A549 (cell line): ENCODE measurements around the gene BET1L. TPM values are rescaled to one million over a fixed set of nuclear protein-coding genes. Genes with fewer than 3 reads are reported as not detected.

Experiments
- ATAC-seq, 2 experiments: fragments of 200-7000 bp in 1 of 2; fragments of >200 bp in 1 of 2; cut with Nextera tagmentation in 1 of 2; cut with Tn5 transposase in 1 of 2; 3 replicates each; pipeline versions ENCODE4 v1.8.0 to v1.9.1; 2018 to 2020; ENCODE audit warnings: mild to moderate bottlenecking in 1 of 2, moderate library complexity in 1 of 2
- CTCF ChIA-PET: fragments of 300-600 bp; sonication (Branson Sonifier 250); formaldehyde crosslinking; extraction: SDS; loops from one replicate; lab custom pipeline; 2021; ENCODE audit warnings: antibody characterized with exemption, inconsistent platforms; lab: Yijun Ruan, JAX
- POLR2A ChIA-PET: fragments of 350-600 bp; formaldehyde crosslinking; extraction: SDS; loops from one replicate; lab custom pipeline; 2021; ENCODE audit warnings: antibody characterized with exemption, inconsistent platforms; lab: Yijun Ruan, JAX
- DNase-seq, 2 experiments: peaks; one replicate each; pipeline versions ENCODE4 v3.0.0 to v3.0.0-alpha.2; 2011 to 2016; ENCODE audit warnings: low read depth in 1 of 2, low spot score in 1 of 2
- FAIRE-seq: peaks from 2 replicates; lab custom pipeline; 2011; peaks lifted over from hg19 to GRCh38; lab: Jason Lieb, UNC
- H3K27ac ChIP-seq, 2 experiments: fragments of >200 bp; sonication (Bioruptor Twin); formaldehyde crosslinking; 3 replicates each; pipeline ENCODE4 v1.5.1; 2016 to 2017
- H3K4me1 ChIP-seq: fragments of >200 bp; sonication (Bioruptor Twin); formaldehyde crosslinking; 3 replicates; pipeline ENCODE4 v1.6.1; 2016
- H3K4me2 ChIP-seq: fragments of >200 bp; sonication (Bioruptor Twin); formaldehyde crosslinking; 3 replicates; pipeline ENCODE4 v1.6.1; 2016
- H3K4me3 ChIP-seq: fragments of >200 bp; sonication (Bioruptor Twin); formaldehyde crosslinking; 3 replicates; pipeline ENCODE4 v1.5.1; 2016
- H3K9me3 ChIP-seq: fragments of >200 bp; sonication (Bioruptor Twin); formaldehyde crosslinking; 3 replicates; pipeline ENCODE4 v1.6.1; 2016
- BHLHE40 ChIP-seq: IDR thresholded peaks from 2 replicates; pipeline ENCODE4 v1.6.1; 2012; ENCODE audit warnings: low read depth, low read length, inconsistent platforms
- CHD2 ChIP-seq: fragments of 150-350 bp; IDR thresholded peaks from 2 replicates; pipeline ENCODE4 v1.6.1; 2014; ENCODE audit warnings: low read length; ENCODE audit not compliant: partially characterized antibody
- CHD4 ChIP-seq: fragments of 200-600 bp; sonication (generic); IDR thresholded peaks from 2 replicates; pipeline ENCODE4 v1.6.1; 2016; ENCODE audit warnings: antibody characterized with exemption, mild to moderate bottlenecking, borderline replicate concordance
- EHF ChIP-seq: fragments of 250-450 bp; sonication (Bioruptor Pico); IDR thresholded peaks from 2 replicates; pipeline ENCODE4 v1.5.0; 2020; ENCODE audit warnings: mild to moderate bottlenecking
- ESRRA ChIP-seq: fragments of 150-350 bp; IDR thresholded peaks from 2 replicates; pipeline ENCODE4 v1.6.1; 2014; ENCODE audit warnings: mild to moderate bottlenecking, low read length, borderline replicate concordance
- FOSL2 ChIP-seq, 2 experiments: fragments of 450-650 bp in 1 of 2; fragments of >200 bp in 1 of 2; sonication (Bioruptor Twin) in 1 of 2; formaldehyde crosslinking; IDR thresholded peaks; 2 replicates each; pipeline versions ENCODE4 v1.5.0 to v1.6.1; 2016 to 2020; ENCODE audit warnings: mild to moderate bottlenecking in 1 of 2, moderate library complexity in 1 of 2
- FOXS1 ChIP-seq: fragments of 250-450 bp; sonication (Bioruptor Pico); IDR thresholded peaks from 2 replicates; pipeline ENCODE4 v1.5.0; 2020; ENCODE audit warnings: mild to moderate bottlenecking, moderate library complexity
- GATA3 ChIP-seq: IDR thresholded peaks from 2 replicates; pipeline ENCODE4 v1.6.1; 2012; ENCODE audit warnings: borderline replicate concordance
- HEYL ChIP-seq: fragments of 250-450 bp; sonication (Bioruptor Pico); IDR thresholded peaks from 2 replicates; pipeline ENCODE4 v1.8.0; 2021; ENCODE audit warnings: mild to moderate bottlenecking, moderate library complexity
- HOXB5 ChIP-seq: fragments of 250-450 bp; sonication (Bioruptor Pico); IDR thresholded peaks from 2 replicates; pipeline ENCODE4 v1.5.0; 2020; ENCODE audit warnings: mild to moderate bottlenecking, moderate library complexity
- JUN ChIP-seq, 2 experiments: fragments of >200 bp; sonication (Bioruptor Twin); formaldehyde crosslinking; IDR thresholded peaks; 2 replicates in 1 of 2; 3 replicates in 1 of 2; pipeline ENCODE4 v1.6.1; 2016 to 2017
- KDM1A ChIP-seq: fragments of 200-600 bp; sonication (generic); IDR thresholded peaks from 2 replicates; pipeline ENCODE4 v1.6.1; 2016; ENCODE audit warnings: low read depth, mild to moderate bottlenecking
- MAFK ChIP-seq: fragments of 450-650 bp; IDR thresholded peaks from 2 replicates; pipeline ENCODE4 v1.6.1; 2014; ENCODE audit not compliant: partially characterized antibody
- NFE2L2 ChIP-seq: fragments of 150-350 bp; conservative IDR thresholded peaks from 2 replicates; pipeline ENCODE4 v1.6.1; 2014; ENCODE audit warnings: low read length
- NR3C1 ChIP-seq: fragments of >200 bp; sonication (Bioruptor Twin); formaldehyde crosslinking; IDR thresholded peaks from 3 replicates; pipeline ENCODE4 v1.6.1; 2017
- POLR2A ChIP-seq: IDR thresholded peaks from 2 replicates; pipeline ENCODE4 v1.6.1; 2012; ENCODE audit warnings: mild to moderate bottlenecking, low read length
- POLR2AphosphoS2 ChIP-seq: conservative IDR thresholded peaks from 2 replicates; pipeline ENCODE4 v1.6.1; 2012; ENCODE audit warnings: low read length, improper control_type of control experiment, inconsistent platforms
- RCOR1 ChIP-seq: fragments of 150-350 bp; IDR thresholded peaks from 2 replicates; pipeline ENCODE4 v1.6.1; 2014; ENCODE audit warnings: antibody characterized with exemption, low read length, low read depth
- ZC3H11A ChIP-seq: fragments of 450-650 bp; IDR thresholded peaks from 2 replicates; pipeline ENCODE4 v1.6.1; 2014; ENCODE audit warnings: antibody characterized with exemption, mild to moderate bottlenecking
- ZNF302 ChIP-seq: fragments of 250-450 bp; sonication (Bioruptor Pico); IDR thresholded peaks from 2 replicates; pipeline ENCODE4 v1.9.0; 2021; ENCODE audit warnings: inconsistent platforms, mild to moderate bottlenecking, moderate library complexity
- ZSCAN20 ChIP-seq: fragments of 250-450 bp; sonication (Bioruptor Pico); IDR thresholded peaks from 2 replicates; pipeline ENCODE4 v1.8.0; 2022; ENCODE audit warnings: mild to moderate bottlenecking, moderate library complexity
- WGBS: methylation state at CpG from one replicate; pipeline ENCODE4 v1.1.6; 2017; ENCODE audit errors: missing lambda C conversion rate; 5-methylcytosine and 5-hydroxymethylcytosine counted together
- polyA plus RNA-seq, 4 experiments: library from polyadenylated mRNA; depleted of rRNA in 3 of 4; stranded (reverse); fragments of >200 nt; fragmentation: RNase III in 1 of 4; extraction: RNeasy Plus Mini Kit Qiagen cat#74134 plus additional on column Dnase treatment in 1 of 4; gene quantifications; 2 replicates in 3 of 4; 3 replicates in 1 of 4; pipeline ENCODE4 v1.2.3, GENCODE V29; 2011 to 2017
- TF ChIP-seq, protein P1 (sequence below): fragments of 250-450 bp; sonication (Bioruptor Pico); IDR thresholded peaks from 2 replicates; pipeline ENCODE4 v1.5.0; 2020; ENCODE audit warnings: low read depth, mild to moderate bottlenecking, moderate library complexity
- TF ChIP-seq, protein P2 (sequence below): IDR thresholded peaks from 2 replicates; pipeline ENCODE4 v1.6.1; 2012
- TF ChIP-seq, protein P3 (sequence below): fragments of 200-600 bp; sonication (generic); IDR thresholded peaks from 2 replicates; pipeline ENCODE4 v1.6.1; 2016; ENCODE audit warnings: antibody characterized with exemption, mild to moderate bottlenecking, moderate library complexity

Gene BET1L
- polyA plus RNA-seq, 2 of the 4 experiments (the other 2 are of a cell fraction) = 28.5 to 44.5 TPM

DNA sequence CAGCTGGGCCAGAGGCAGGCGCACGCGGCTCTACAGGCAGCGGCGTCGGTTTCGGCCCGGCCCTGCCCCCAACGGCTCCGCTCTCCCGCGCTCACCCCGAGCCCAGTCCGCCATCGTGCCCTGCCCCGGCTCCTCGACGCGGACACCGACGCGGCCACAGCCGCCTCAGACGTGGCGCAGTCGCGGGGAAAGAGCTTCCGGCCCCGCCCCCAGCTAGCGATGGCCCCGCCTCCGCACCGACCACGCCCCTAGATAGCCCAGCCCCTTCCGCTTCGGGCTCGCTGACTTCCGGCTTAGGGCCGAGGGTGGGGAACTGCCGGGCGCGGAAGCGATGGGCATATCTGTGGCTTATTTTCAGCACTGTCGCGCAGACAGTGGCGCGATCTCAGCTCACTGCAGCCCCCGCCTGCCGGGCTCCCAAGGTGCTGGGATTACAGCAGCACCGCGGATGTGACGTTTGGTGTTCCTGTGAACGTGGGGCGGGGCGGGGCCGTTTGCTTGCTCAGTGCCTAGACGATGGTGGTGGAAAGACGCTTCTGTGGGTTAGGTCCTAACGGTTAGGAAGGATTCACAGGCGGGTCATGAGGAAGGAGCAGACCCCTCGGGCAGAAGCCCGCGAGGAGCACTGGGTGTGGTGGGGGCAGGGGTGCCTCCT lies at the start of gene BET1L, which contains the start of gene RIC8A (continued):
- no peak for TF ChIP-seq KDM1A
- peak; percentile 11 for TF ChIP-seq MAFK
- TF ChIP-seq, protein P1, sequence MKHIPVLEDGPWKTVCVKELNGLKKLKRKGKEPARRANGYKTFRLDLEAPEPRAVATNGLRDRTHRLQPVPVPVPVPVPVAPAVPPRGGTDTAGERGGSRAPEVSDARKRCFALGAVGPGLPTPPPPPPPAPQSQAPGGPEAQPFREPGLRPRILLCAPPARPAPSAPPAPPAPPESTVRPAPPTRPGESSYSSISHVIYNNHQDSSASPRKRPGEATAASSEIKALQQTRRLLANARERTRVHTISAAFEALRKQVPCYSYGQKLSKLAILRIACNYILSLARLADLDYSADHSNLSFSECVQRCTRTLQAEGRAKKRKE (CRISPR knock-in tag) = no peak
- TF ChIP-seq ZC3H11A = 0 out of 2 replicates have a peak, but pooled peaks have one; percentile 2

DNA sequence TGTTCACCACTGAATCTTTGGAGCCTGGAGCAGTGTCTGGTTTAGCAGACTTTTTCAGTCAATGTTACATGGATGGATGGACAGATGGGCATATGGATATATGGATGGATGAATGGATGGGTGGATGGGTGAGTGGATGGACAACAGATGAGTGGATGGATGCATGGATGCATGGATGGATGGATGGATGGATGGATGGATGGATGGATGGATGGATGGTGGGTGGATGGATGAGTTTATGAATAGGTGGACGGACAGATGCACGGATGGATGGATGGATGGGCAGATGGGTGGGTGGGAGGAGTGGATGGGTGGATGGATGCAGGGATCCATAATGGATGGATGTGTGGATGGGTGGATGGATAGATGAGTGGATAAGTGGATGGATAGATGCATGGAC lies 48.6 kb upstream of the BET1L start:
- WGBS = 79% methylated on average over 2 of the region's 2 CpGs

DNA sequence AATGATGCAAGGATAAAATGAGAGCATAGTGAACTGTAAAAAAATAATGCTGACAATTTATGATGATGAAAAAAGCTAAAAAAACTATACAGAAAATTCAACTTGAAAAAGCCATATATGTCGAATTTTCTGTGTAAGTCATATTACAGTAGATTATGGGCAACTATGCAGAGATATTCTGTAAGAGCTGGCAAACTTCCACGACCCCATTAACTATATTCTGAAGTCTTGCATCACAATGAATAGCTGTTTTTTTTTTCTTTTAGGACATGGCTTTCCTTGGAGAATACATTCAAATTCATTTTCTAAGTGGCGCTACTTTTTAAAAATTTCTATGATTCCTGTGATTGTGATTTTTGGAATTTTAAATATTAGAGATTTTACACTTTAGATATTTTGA lies 48.0 kb upstream of the BET1L start:
- FAIRE-seq = no peak
- no peak overlapping the region for H3K27ac ChIP-seq
- ChIA-PET POLR2A (interaction anchor here (0.9 kb wide), 1 partner anchor 9 kb away, joined by 3 read pairs; no protein-coding TSS in a partner anchor), CTCF (interaction anchor here (1.2 kb wide), 1 partner anchor 50 kb away, joined by 3 read pairs; no protein-coding TSS in a partner anchor)
- 37% methylated on average over 3 of the region's 3 CpGs for WGBS
- no peak for DNase-seq
- H3K4me2 ChIP-seq = no peak overlapping the region
- no peaks in the 10 kb centered on the region for H3K4me1 ChIP-seq
- no peak overlapping the region for H3K4me3 ChIP-seq
- TF ChIP-seq ZNF302 (no peak), CHD2 (no peak), HOXB5 (CRISPR knock-in tag) (no peak), EHF (CRISPR knock-in tag) (no peak)
- H3K9me3 ChIP-seq = no peaks in the 10 kb centered on the region
- no peak for ATAC-seq

More for the DNA sequence above, 48.6 kb upstream of the BET1L start:
- Histone ChIP-seq H3K4me2 (no peak overlapping the region), H3K4me3 (no peak overlapping the region), H3K4me1 (no peaks in the 10 kb centered on the region), H3K9me3 (no peaks in the 10 kb centered on the region), H3K27ac (no peak overlapping the region)
- TF ChIP-seq ESRRA (no peak), NFE2L2 (no peak), HEYL (CRISPR knock-in tag) (no peak), FOXS1 (no peak), RCOR1 (no peak), ZC3H11A (no peak), ZSCAN20 (CRISPR knock-in tag) (no peak), BHLHE40 (no peak), POLR2A (no peak), NR3C1 (no peak), FOSL2 (IDR thresholded peaks at IDR 0.05) (no peak), FOSL2 (CRISPR knock-in tag; IDR thresholded peaks at IDR 0.05) (no peak), GATA3 (no peak), JUN (IDR thresholded peaks at IDR 0.05) (no peak), CHD4 (no peak), ZNF302 (no peak), POLR2AphosphoS2 (no peak)
- TF ChIP-seq, protein P2, sequence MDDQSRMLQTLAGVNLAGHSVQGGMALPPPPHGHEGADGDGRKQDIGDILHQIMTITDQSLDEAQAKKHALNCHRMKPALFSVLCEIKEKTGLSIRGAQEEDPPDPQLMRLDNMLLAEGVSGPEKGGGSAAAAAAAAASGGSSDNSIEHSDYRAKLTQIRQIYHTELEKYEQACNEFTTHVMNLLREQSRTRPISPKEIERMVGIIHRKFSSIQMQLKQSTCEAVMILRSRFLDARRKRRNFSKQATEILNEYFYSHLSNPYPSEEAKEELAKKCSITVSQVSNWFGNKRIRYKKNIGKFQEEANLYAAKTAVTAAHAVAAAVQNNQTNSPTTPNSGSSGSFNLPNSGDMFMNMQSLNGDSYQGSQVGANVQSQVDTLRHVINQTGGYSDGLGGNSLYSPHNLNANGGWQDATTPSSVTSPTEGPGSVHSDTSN = no peak
- TF ChIP-seq, protein P3, sequence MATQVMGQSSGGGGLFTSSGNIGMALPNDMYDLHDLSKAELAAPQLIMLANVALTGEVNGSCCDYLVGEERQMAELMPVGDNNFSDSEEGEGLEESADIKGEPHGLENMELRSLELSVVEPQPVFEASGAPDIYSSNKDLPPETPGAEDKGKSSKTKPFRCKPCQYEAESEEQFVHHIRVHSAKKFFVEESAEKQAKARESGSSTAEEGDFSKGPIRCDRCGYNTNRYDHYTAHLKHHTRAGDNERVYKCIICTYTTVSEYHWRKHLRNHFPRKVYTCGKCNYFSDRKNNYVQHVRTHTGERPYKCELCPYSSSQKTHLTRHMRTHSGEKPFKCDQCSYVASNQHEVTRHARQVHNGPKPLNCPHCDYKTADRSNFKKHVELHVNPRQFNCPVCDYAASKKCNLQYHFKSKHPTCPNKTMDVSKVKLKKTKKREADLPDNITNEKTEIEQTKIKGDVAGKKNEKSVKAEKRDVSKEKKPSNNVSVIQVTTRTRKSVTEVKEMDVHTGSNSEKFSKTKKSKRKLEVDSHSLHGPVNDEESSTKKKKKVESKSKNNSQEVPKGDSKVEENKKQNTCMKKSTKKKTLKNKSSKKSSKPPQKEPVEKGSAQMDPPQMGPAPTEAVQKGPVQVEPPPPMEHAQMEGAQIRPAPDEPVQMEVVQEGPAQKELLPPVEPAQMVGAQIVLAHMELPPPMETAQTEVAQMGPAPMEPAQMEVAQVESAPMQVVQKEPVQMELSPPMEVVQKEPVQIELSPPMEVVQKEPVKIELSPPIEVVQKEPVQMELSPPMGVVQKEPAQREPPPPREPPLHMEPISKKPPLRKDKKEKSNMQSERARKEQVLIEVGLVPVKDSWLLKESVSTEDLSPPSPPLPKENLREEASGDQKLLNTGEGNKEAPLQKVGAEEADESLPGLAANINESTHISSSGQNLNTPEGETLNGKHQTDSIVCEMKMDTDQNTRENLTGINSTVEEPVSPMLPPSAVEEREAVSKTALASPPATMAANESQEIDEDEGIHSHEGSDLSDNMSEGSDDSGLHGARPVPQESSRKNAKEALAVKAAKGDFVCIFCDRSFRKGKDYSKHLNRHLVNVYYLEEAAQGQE = no peak
- no peak for FAIRE-seq
- POLR2A ChIA-PET = no interaction called here
- CTCF ChIA-PET = no interaction called here
- no peak for DNase-seq
- ATAC-seq = no peak
